ENCODE results near the gene CMSS1.

Gene CMSS1

GRCh38 chr3:99805160-99805559 lies 12.5 kb upstream of the CMSS1 start:
- no peak overlapping the region for H3K4me3 ChIP-seq (ENCODE audit: low read depth, low read length)
- DNase-seq, result no peak
- no peak for TF ChIP-seq CTCF (IDR thresholded peaks at IDR 0.05; ENCODE audit: low read depth, low read length)
- H3K4me1 ChIP-seq, result no peaks in the 10 kb centered on the region
- H3K9me3 ChIP-seq, result no peaks in the 10 kb centered on the region
- no peaks in the 10 kb centered on the region for H3K27me3 ChIP-seq
- H3K36me3 ChIP-seq, result no peaks in the 10 kb centered on the region

GRCh38 chr3:99808163-99808794 lies 9.4 kb upstream of the CMSS1 start:
- peak; percentile 95 for TF ChIP-seq CTCF (IDR thresholded peaks at IDR 0.05; ENCODE audit: low read depth, low read length)
- Histone ChIP-seq H3K4me3 (ENCODE audit: low read depth, low read length) (no peak overlapping the region), H3K27me3 (no peaks in the 10 kb centered on the region), H3K4me1 (peaks cover 1% of the 10 kb centered on the region), H3K9me3 (no peaks in the 10 kb centered on the region), H3K36me3 (no peaks in the 10 kb centered on the region)
- peak; percentile 55 for DNase-seq

GRCh38 chr3:99809565-99809964 lies 8.1 kb upstream of the CMSS1 start:
- no peak overlapping the region for H3K4me3 ChIP-seq (ENCODE audit: low read depth, low read length)
- no peaks in the 10 kb centered on the region for H3K9me3 ChIP-seq
- DNase-seq, result no peak
- peaks cover 8% of the 10 kb centered on the region for H3K4me1 ChIP-seq
- no peaks in the 10 kb centered on the region for H3K36me3 ChIP-seq
- no peaks in the 10 kb centered on the region for H3K27me3 ChIP-seq
- TF ChIP-seq CTCF (IDR thresholded peaks at IDR 0.05; ENCODE audit: low read depth, low read length), result no peak

- H3K27me3 ChIP-seq, result no peaks in the 10 kb centered on the region
- TF ChIP-seq CTCF (IDR thresholded peaks at IDR 0.05; ENCODE audit: low read depth, low read length), result no peak
- H3K36me3 ChIP-seq, result no peaks in the 10 kb centered on the region
- H3K9me3 ChIP-seq, result no peaks in the 10 kb centered on the region
- H3K4me1 ChIP-seq, result peaks cover 8% of the 10 kb centered on the region
- no peak for DNase-seq
- H3K4me3 ChIP-seq (ENCODE audit: low read depth, low read length), result no peak overlapping the region
Observed at GRCh38 chr3:99810403-99810802, 7.3 kb upstream of the CMSS1 start.

- DNase-seq, result peak; percentile 27
- H3K4me3 ChIP-seq (ENCODE audit: low read depth, low read length), result peak overlapping the region; percentile 79
- TF ChIP-seq CTCF (IDR thresholded peaks at IDR 0.05; ENCODE audit: low read depth, low read length), result no peak
Observed at GRCh38 chr3:99817047-99817436, 620 bp upstream of the CMSS1 start.

GRCh38 chr3:99818818-99819217 lies 1.2 kb downstream of the CMSS1 start:
- Histone ChIP-seq H3K4me1 (peaks cover 11% of the 10 kb centered on the region), H3K27me3 (no peaks in the 10 kb centered on the region), H3K9me3 (no peaks in the 10 kb centered on the region), H3K4me3 (ENCODE audit: low read depth, low read length) (peak overlapping the region; percentile 79), H3K36me3 (no peaks in the 10 kb centered on the region)
- DNase-seq, result no peak
- TF ChIP-seq CTCF (IDR thresholded peaks at IDR 0.05; ENCODE audit: low read depth, low read length), result no peak

More at GRCh38 chr3:99817047-99817436, 620 bp upstream of the CMSS1 start:
- H3K9me3 ChIP-seq, result no peaks in the 10 kb centered on the region
- no peaks in the 10 kb centered on the region for H3K27me3 ChIP-seq
- H3K4me1 ChIP-seq, result peaks cover 8% of the 10 kb centered on the region
- H3K36me3 ChIP-seq, result no peaks in the 10 kb centered on the region
